HL-60 (cell line): Measurements from ENCODE around the gene FRS3.

Experiments used
- CTCF ChIP-seq: IDR thresholded peaks from one replicate; pipeline ENCODE4 v1.5.1; 2011; ENCODE audit warnings: low read length, control low read depth, inconsistent platforms; ENCODE audit not compliant: insufficient read depth
- GABPA ChIP-seq: IDR thresholded peaks from 2 replicates; pipeline ENCODE4 v1.6.1; 2012; ENCODE audit warnings: low read depth

GRCh38 chr6:41734666-41735426, 44.9 kb downstream of the FRS3 start:
- no peak for TF ChIP-seq CTCF
- no peak for TF ChIP-seq GABPA
